Ovary (tissue), 3 donors: ENCODE measurements around the gene POMZP3.
"Not testable (repeated sequence)": the region's sequence is repeated elsewhere in the genome, so short reads cannot be mapped to it uniquely, and the experiment has no call there.

Source experiments
- POLR2A ChIP-seq: fragments of 450-650 bp; IDR thresholded peaks from one replicate; pipeline ENCODE4 v1.6.1; 2017; ENCODE audit warnings: antibody characterized with exemption, mild to moderate bottlenecking, moderate library complexity
- TF ChIP-seq, protein P1 (sequence below), 3 donors: fragments of 450-650 bp in 2 of 3; fragments of 200-600 bp in 1 of 3; IDR thresholded peaks; one replicate each; pipeline versions ENCODE4 v1.5.1 to v1.8.0; 2016 to 2022; ENCODE audit warnings: antibody characterized with exemption in 3 of 3, mild to moderate bottlenecking in 1 of 3
- donor health status: DM: no; HTN: no; CAD: no.

DNA sequence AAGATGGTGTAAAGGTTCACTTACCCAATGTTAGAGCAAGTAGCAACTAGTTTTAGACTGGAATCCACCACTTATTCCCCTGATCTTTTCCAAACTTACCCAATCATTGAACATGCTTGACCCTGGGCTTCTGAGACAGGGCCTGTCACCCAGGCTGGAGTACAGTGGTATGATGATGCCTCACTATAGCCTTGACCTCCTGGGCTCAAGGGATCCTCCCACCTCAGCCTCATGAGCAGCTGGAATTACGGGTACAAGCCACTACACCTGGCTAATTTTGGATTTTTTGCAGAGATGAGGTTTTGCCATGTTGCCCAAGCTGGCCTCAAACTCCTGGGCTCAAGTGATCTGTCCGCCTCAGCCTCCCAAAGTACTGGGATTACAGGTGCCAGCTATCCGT is 14.8 kb downstream of the POMZP3 start:
- TF ChIP-seq, protein P1, sequence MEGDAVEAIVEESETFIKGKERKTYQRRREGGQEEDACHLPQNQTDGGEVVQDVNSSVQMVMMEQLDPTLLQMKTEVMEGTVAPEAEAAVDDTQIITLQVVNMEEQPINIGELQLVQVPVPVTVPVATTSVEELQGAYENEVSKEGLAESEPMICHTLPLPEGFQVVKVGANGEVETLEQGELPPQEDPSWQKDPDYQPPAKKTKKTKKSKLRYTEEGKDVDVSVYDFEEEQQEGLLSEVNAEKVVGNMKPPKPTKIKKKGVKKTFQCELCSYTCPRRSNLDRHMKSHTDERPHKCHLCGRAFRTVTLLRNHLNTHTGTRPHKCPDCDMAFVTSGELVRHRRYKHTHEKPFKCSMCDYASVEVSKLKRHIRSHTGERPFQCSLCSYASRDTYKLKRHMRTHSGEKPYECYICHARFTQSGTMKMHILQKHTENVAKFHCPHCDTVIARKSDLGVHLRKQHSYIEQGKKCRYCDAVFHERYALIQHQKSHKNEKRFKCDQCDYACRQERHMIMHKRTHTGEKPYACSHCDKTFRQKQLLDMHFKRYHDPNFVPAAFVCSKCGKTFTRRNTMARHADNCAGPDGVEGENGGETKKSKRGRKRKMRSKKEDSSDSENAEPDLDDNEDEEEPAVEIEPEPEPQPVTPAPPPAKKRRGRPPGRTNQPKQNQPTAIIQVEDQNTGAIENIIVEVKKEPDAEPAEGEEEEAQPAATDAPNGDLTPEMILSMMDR (IDR thresholded peaks at IDR 0.05) = not testable (repeated sequence)
- not testable (repeated sequence) for TF ChIP-seq POLR2A
